Activated CD8-positive, alpha-beta memory T cell treated with anti-CD3 and anti-CD28 coated beads for 48 hours (primary cell): Measurements from ENCODE around the gene CUBN.
A peak's percentile ranks its signal among the peaks of the same experiment; 100 is the strongest.

ENCODE experiments used
- DNase-seq, 3 experiments: peaks; one replicate each; pipeline ENCODE4 v3.0.0-alpha.2; 2020; ENCODE audit warnings: low read depth in 2 of 3, low spot score in 2 of 3

Gene CUBN

GRCh38 chr10:16923726-16924125 is 205.9 kb downstream of the CUBN start:
- no peak for DNase-seq

GRCh38 chr10:16923309-16923708 is 206.3 kb downstream of the CUBN start:
- no peak for DNase-seq

DNA sequence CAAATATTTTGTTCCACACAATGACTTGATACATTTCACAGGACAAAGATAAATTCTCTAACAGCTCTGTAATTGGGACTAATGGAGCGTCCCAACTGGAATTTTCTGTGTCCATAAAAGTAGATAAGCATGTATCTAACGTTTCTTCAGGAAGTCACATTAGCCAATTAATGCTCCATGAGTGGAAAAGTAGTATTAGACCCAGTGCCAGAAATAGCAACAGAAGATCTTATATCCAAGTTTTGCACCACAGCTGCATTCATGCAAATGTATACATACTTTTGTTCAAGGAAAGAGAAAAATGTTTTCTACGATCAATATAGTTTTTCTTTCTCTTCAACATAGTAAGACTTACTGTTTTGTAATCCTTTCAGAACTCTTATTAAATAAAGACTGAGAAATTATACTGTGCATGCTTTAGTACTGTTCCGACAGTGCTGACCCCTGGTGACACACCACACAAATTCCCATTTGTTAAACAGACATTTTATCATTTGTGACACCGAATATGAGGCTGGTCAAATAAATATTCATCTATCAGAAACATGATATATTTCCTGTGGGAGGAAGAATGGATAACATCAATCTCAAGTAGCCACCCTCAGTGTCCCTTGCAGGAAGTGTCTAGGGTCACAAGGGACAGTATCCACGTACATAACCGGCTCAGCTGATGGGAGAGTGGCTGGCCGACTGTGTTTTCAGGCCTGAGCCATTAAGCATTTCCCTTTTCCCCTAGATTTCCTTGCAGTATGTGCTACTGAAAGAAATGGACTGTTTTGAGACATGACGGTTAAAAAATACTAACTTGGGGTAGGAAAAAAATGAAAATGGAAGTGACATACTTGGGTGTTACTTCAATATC is 210.3 kb downstream of the CUBN start:
- DNase-seq, result no peak

DNA sequence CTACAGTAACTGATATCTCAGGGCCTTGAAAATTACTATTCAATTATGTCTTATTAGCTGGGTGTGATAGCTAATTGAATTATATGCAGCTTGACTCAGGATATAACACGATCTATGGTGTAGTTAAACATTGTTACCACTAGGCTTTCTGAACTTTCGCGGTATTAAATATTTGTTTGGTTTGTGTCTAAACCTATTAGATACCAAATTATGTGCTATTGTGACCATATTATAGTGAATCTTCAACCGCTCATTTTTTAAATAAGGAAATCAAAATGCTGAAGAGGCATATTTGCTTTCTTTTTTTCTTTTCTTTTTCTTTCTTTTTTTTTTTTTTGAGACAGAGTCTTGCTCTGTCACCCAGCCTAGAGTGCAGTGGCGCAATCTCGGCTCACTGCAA is 213.1 kb downstream of the CUBN start:
- DNase-seq, result no peak

- DNase-seq, result no peak
Observed at GRCh38 chr10:16915300-16915699, 214.3 kb downstream of the CUBN start.

GRCh38 chr10:16913266-16913665 is 216.3 kb downstream of the CUBN start:
- no peak for DNase-seq

DNA sequence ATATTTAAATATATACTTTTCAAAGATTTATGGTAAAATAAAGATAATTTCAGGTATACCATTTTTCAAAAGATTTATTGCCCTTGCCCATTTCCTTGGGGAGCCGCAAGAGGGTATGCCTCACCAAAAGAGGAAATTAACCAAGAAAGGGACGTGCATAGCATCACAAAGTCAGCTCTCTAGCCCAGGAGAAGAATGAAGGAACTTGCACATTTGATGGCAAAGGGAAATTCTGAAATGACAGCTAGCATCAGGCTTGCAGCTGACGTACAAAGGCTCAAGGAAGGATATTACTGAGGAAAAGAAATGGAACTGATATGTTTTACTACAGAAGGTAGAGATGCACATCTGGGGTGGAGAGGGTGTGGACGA is 218.8 kb downstream of the CUBN start:
- DNase-seq, result no peak

GRCh38 chr10:16909961-16910792 is 219.4 kb downstream of the CUBN start:
- DNase-seq, result no peak

- no peak for DNase-seq
Observed at GRCh38 chr10:16909271-16909767, 220.3 kb downstream of the CUBN start.

GRCh38 chr10:16907687-16908086 is 221.9 kb downstream of the CUBN start:
- no peak for DNase-seq

DNA sequence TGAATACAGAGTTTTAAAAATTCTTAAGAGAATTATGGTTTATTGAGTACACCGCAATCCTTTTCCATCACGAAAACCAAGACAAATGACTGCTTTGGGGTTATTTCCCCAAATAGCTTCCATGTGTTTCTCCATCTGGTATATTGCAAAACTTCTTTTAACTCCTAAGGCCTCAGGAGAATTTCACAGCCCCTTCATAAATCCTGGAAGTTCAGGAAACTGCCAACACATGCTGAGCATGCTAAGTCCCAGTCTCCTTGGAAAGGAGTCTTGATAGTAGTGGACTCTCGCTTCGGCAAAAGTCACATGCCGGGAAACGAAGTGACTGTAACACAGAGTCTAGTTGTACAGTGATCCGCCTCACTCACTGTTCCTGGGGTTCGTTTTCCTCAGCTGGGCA is 224.3 kb downstream of the CUBN start:
- DNase-seq, result no peak

DNA sequence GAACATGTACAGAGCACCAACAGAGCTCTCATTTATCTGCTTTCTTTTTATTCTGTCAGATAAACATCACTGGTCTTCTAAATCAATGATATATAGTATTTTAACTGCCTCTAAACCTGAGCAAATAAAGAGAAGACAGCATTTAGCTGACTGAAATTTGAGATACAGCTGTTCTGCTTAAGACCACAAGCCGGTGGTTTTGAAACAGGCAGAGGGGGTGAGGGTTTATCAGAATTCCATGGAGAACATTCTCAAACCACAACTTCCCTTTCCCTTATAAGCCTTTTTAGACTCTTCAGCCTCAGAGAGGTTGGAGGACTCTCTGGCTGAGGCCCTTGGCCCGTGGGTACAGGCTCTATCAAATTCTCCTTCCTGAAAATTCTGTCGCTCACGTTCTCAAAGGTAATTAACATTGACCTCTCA is 225.0 kb downstream of the CUBN start:
- DNase-seq, result no peak

GRCh38 chr10:16904049-16904448 is 225.6 kb downstream of the CUBN start:
- no peak for DNase-seq

- no peak for DNase-seq
Observed at GRCh38 chr10:16902606-16903005, 227.0 kb downstream of the CUBN start.

DNA sequence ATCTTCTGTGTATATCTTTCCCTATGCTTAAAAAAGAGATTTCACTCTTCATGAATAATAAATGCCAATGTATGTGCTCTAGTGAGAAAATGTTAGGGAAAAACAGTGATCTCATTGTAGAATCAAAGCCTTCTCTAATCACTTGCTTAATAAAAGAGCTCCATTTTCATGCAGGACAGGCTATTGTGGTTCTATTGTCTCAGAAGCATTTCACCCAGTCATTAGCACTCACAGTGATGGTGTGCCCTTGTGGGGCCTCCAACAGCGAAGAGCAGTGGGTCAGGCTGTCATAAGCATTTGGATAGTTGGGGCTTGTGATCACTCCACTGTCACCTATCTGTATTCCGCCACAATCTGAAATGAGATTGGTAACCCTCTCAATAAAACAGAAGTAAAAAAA is 228.5 kb downstream of the CUBN start:
- DNase-seq, result no peak

GRCh38 chr10:16896993-16897392 is 232.6 kb downstream of the CUBN start:
- no peak for DNase-seq

DNA sequence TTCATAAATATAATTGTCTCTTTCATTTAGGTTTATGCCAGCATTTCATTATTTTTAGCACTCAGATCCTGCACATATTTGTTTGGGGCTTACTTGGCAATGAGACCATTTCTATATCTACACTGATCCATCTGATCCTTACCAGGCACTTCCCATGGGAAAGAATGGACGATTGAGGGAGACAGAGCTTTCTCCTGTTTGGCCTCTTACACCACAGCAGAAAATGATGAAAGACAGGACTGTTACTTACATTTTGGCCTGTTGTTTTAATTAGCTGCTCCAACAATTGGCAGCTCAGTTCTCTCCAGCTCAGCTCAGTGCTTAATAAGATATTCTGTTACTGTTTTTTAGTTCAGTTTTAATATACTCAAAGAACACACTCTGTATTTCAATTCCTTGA is 234.8 kb downstream of the CUBN start:
- DNase-seq, result no peak

DNA sequence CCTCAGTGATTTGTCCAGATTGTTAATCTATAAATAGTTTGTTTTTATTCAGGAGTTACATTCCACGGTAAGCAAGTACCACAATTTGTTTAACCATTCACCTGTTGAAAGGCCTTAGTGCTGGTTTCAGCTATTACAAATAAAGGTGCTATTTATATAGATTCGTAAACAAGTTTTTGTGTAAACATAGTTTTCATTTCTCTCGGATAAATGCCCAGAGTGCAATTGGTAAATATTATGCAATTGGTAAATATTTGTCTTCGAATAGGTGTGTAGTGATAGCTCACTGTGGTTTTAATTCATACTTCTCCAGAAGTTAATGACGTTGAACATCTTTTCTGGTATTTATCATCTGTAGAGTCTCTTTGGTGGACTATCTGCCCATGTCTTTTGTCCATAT is 235.9 kb downstream of the CUBN start:
- no peak for DNase-seq

GRCh38 chr10:16891375-16892313 is 238.0 kb downstream of the CUBN start:
- peak; percentile 14 to 37 (median 30) for DNase-seq

- DNase-seq, result no peak
Observed at GRCh38 chr10:16890691-16891090, 238.9 kb downstream of the CUBN start.

DNA sequence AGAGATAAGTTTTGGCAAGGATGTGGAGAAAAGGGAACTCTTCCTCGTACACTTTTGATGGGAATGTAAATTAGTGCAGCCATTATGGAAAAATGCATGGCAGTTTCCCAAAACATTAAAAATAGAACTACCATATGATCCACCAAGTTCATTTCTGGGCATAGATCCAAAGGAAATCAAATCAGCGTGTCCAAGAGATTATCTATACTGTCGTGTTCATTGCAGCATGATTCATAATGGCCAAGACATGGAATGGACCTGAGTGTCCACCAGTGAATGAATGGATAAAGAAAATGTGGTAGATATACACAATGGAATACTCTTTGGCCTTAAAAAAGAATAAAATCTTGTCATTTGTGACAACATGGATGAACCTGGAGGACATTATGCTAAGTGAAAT is 242.0 kb downstream of the CUBN start:
- no peak for DNase-seq
